Immature natural killer cell (primary cell): ENCODE results near the gene S100A5. TPM values are rescaled to one million over a fixed set of nuclear protein-coding genes. Genes with fewer than 3 reads are reported as not detected.

ENCODE experiments used
- DNase-seq, 3 donors: peaks; one replicate each; pipeline ENCODE4 v3.0.0; 2022; ENCODE audit warnings: mixed read lengths in 1 of 3
- H3K27ac Mint-ChIP-seq, 6 donors: one replicate each; pipeline ENCODE4 v1.8.0; 2020; ENCODE audit warnings: mixed read lengths in 6 of 6, mild to moderate bottlenecking in 5 of 6, inconsistent platforms in 4 of 6, moderate library complexity in 3 of 6
- H3K27me3 Mint-ChIP-seq, 3 donors: one replicate each; pipeline ENCODE4 v1.8.0; 2020 to 2021; ENCODE audit warnings: low read depth in 3 of 3, mild to moderate bottlenecking in 3 of 3, mixed read lengths in 3 of 3, moderate library complexity in 3 of 3, inconsistent platforms in 1 of 3
- H3K36me3 Mint-ChIP-seq, 3 donors: one replicate each; pipeline ENCODE4 v1.8.0; 2020; ENCODE audit warnings: mixed read lengths in 3 of 3, inconsistent platforms in 2 of 3, mild to moderate bottlenecking in 2 of 3
- H3K4me1 Mint-ChIP-seq, 2 donors: one replicate each; pipeline ENCODE4 v1.8.0; 2020; ENCODE audit warnings: inconsistent platforms in 2 of 2, mild to moderate bottlenecking in 2 of 2, mixed read lengths in 2 of 2, moderate library complexity in 1 of 2
- H3K4me3 Mint-ChIP-seq, 5 donors: one replicate each; pipeline ENCODE4 v1.8.0; 2020; ENCODE audit warnings: mild to moderate bottlenecking in 5 of 5, mixed read lengths in 5 of 5, inconsistent platforms in 3 of 5, moderate library complexity in 3 of 5
- H3K9me3 Mint-ChIP-seq, 6 donors: one replicate each; pipeline ENCODE4 v1.8.0; 2020; ENCODE audit warnings: mild to moderate bottlenecking in 6 of 6, mixed read lengths in 6 of 6, inconsistent platforms in 4 of 6, moderate library complexity in 3 of 6
- polyA plus RNA-seq, 3 donors: library from polyadenylated mRNA; unstranded; fragments of 300-500 nt; fragmentation: Illumina TruSeq; gene quantifications; one replicate each; pipeline ENCODE4 v1.2.3, GENCODE V29; 2021

Gene S100A5
- polyA plus RNA-seq, 3 donors from 2014 or later = 0.68 TPM; not detected in 2

GRCh38 chr1:153548722-153549688, 8.3 kb upstream of the S100A5 start, which contains the start of gene S100A3:
Gene S100A3, minus strand, starts transcription at chr1:153549258. Its CDS starts 773 bp downstream, at chr1:153548485.
- H3K36me3 Mint-ChIP-seq = peaks cover 0 to 15% (median 2%) of the 10 kb centered on the region in 3 donors
- H3K27ac Mint-ChIP-seq = peak within 1 kb of the TSS in 3 of 6 donors; percentile 26 to 65 (median 47)
- peaks cover 4 to 11% (median 8%) of the 10 kb centered on the region in 3 donors for H3K27me3 Mint-ChIP-seq
- no peaks in the 10 kb centered on the region for H3K9me3 Mint-ChIP-seq
- H3K4me1 Mint-ChIP-seq = peaks cover 28% of the 10 kb centered on the region in 2 donors
- no peak within 1 kb of the TSS for H3K4me3 Mint-ChIP-seq
- DNase-seq = no peak

- Mint-ChIP-seq H3K9me3 (no peaks in the 10 kb centered on the region), H3K4me3 (no peak overlapping the region), H3K27ac (peak overlapping the region in 3 of 6 donors; percentile 47 to 64 (median 53)), H3K36me3 (peaks cover 4 to 26% (median 9%) of the 10 kb centered on the region in 3 donors), H3K27me3 (peaks cover 4 to 11% (median 8%) of the 10 kb centered on the region in 3 donors), H3K4me1 (peaks cover 39 to 40% of the 10 kb centered on the region in 2 donors)
- DNase-seq = no peak
These were observed 7.1 kb upstream of the S100A5 start for GRCh38 chr1:153547560-153548551.

GRCh38 chr1:153546796-153547559, 6.2 kb upstream of the S100A5 start:
- Mint-ChIP-seq H3K4me1 (peaks cover 45 to 47% of the 10 kb centered on the region in 2 donors), H3K9me3 (no peaks in the 10 kb centered on the region), H3K36me3 (peaks cover 4 to 28% (median 9%) of the 10 kb centered on the region in 3 donors), H3K4me3 (peak overlapping the region; percentile 17 to 99 (median 40)), H3K27ac (peak overlapping the region in 5 of 6 donors; percentile 93 to 98 (median 97)), H3K27me3 (peaks cover 4 to 11% (median 8%) of the 10 kb centered on the region in 3 donors)
- no peak for DNase-seq

- peaks cover 4 to 28% (median 9%) of the 10 kb centered on the region in 3 donors for H3K36me3 Mint-ChIP-seq
- no peak for DNase-seq
- H3K27ac Mint-ChIP-seq = peak overlapping the region; percentile 93 to 98 (median 97)
- peak overlapping the region; percentile 17 to 99 (median 45) for H3K4me3 Mint-ChIP-seq
- peaks cover 51 to 53% of the 10 kb centered on the region in 2 donors for H3K4me1 Mint-ChIP-seq
- no peaks in the 10 kb centered on the region for H3K9me3 Mint-ChIP-seq
- peaks cover 4 to 12% (median 8%) of the 10 kb centered on the region in 3 donors for H3K27me3 Mint-ChIP-seq
These were observed 5.6 kb upstream of the S100A5 start for GRCh38 chr1:153546371-153546770.

- H3K27me3 Mint-ChIP-seq = peaks cover 4 to 14% (median 8%) of the 10 kb centered on the region in 3 donors
These were observed 4.6 kb upstream of the S100A5 start, which contains the start of gene S100A4 for GRCh38 chr1:153545067-153546055. Gene S100A4, minus strand, starts transcription at chr1:153545806. Its CDS starts 1,012 bp downstream, at chr1:153544794.

GRCh38 chr1:153544453-153545066, 3.8 kb upstream of the S100A5 start:
- peak overlapping the region; percentile 93 to 98 (median 97) for H3K27ac Mint-ChIP-seq
- no peaks in the 10 kb centered on the region for H3K9me3 Mint-ChIP-seq
- no peak for DNase-seq
- H3K27me3 Mint-ChIP-seq = peaks cover 4 to 14% (median 7%) of the 10 kb centered on the region in 3 donors
- H3K36me3 Mint-ChIP-seq = peaks cover 4 to 28% (median 9%) of the 10 kb centered on the region in 3 donors
- H3K4me1 Mint-ChIP-seq = peaks cover 69 to 71% of the 10 kb centered on the region in 2 donors
- peak overlapping the region; percentile 97 to 100 (median 99) for H3K4me3 Mint-ChIP-seq

More at GRCh38 chr1:153545067-153546055, 4.6 kb upstream of the S100A5 start, which contains the start of gene S100A4:
- peak within 1 kb of the TSS; percentile 97 to 100 (median 99) for H3K4me3 Mint-ChIP-seq
- H3K36me3 Mint-ChIP-seq = peaks cover 4 to 28% (median 9%) of the 10 kb centered on the region in 3 donors
- H3K9me3 Mint-ChIP-seq = no peaks in the 10 kb centered on the region
- H3K27ac Mint-ChIP-seq = peak within 1 kb of the TSS; percentile 93 to 98 (median 97)
- peak; percentile 82 to 86 (median 83) for DNase-seq
- H3K4me1 Mint-ChIP-seq = peaks cover 61 to 63% of the 10 kb centered on the region in 2 donors

- peak overlapping the region; percentile 97 to 100 (median 99) for H3K4me3 Mint-ChIP-seq
- DNase-seq = no peak
These were observed 3.0 kb upstream of the S100A5 start for GRCh38 chr1:153543736-153544135.

GRCh38 chr1:153542956-153543711, 2.4 kb upstream of the S100A5 start:
- H3K4me3 Mint-ChIP-seq = peak overlapping the region in 4 of 5 donors; percentile 31 to 61 (median 38)
- peaks cover 4 to 28% (median 9%) of the 10 kb centered on the region in 3 donors for H3K36me3 Mint-ChIP-seq
- no peak for DNase-seq
- peaks cover 4 to 14% (median 6%) of the 10 kb centered on the region in 3 donors for H3K27me3 Mint-ChIP-seq
- peaks cover 73 to 74% of the 10 kb centered on the region in 2 donors for H3K4me1 Mint-ChIP-seq
- H3K9me3 Mint-ChIP-seq = no peaks in the 10 kb centered on the region
- peak overlapping the region; percentile 83 to 98 (median 97) for H3K27ac Mint-ChIP-seq

More at GRCh38 chr1:153543736-153544135, 3.0 kb upstream of the S100A5 start:
- H3K9me3 Mint-ChIP-seq = no peaks in the 10 kb centered on the region
- peaks cover 73 to 74% of the 10 kb centered on the region in 2 donors for H3K4me1 Mint-ChIP-seq
- peaks cover 4 to 28% (median 9%) of the 10 kb centered on the region in 3 donors for H3K36me3 Mint-ChIP-seq
- H3K27ac Mint-ChIP-seq = peak overlapping the region; percentile 93 to 98 (median 97)
- peaks cover 4 to 14% (median 6%) of the 10 kb centered on the region in 3 donors for H3K27me3 Mint-ChIP-seq

GRCh38 chr1:153541641-153542590, 1.2 kb upstream of the S100A5 start:
- Mint-ChIP-seq H3K9me3 (no peaks in the 10 kb centered on the region), H3K36me3 (peaks cover 4 to 28% (median 9%) of the 10 kb centered on the region in 3 donors), H3K27me3 (peaks cover 4 to 12% (median 6%) of the 10 kb centered on the region in 3 donors), H3K4me3 (peak overlapping the region in 4 of 5 donors; percentile 63 to 80 (median 69)), H3K4me1 (peaks cover 75 to 81% of the 10 kb centered on the region in 2 donors), H3K27ac (peak overlapping the region; percentile 82 to 98 (median 95))
- DNase-seq = no peak
